Esophagus muscularis mucosa (tissue), 4 donors: ENCODE results near the gene WWOX. TPM values are rescaled to one million over a fixed set of nuclear protein-coding genes. Genes with fewer than 3 reads are reported as not detected.

ENCODE experiments used
- DNase-seq: peaks from one replicate; pipeline ENCODE4 v3.0.0-alpha.2; 2017; ENCODE audit errors: extremely low spot score
- H3K27ac ChIP-seq, 4 donors: fragments of 200-600 bp; sonication (generic); replicated peaks in 1 of 4; 1 replicate in 3 of 4; 2 replicates in 1 of 4; pipeline ENCODE4 v1.5.1; 2016 to 2019; ENCODE audit warnings: mild to moderate bottlenecking in 1 of 4
- H3K27me3 ChIP-seq, 4 donors: fragments of 200-600 bp; sonication (generic); one replicate each; pipeline versions ENCODE4 v1.5.1 to v1.6.0; 2016 to 2019
- H3K36me3 ChIP-seq, 4 donors: fragments of 200-600 bp; sonication (generic); one replicate each; pipeline ENCODE4 v1.5.1; 2016 to 2019
- H3K4me1 ChIP-seq, 4 donors: fragments of 200-600 bp; sonication (generic); one replicate each; pipeline ENCODE4 v1.5.1; 2016 to 2019
- H3K4me3 ChIP-seq, 4 donors: fragments of 200-600 bp; sonication (generic); 1 replicate in 2 of 4; 2 replicates in 2 of 4; pipeline ENCODE4 v1.5.1; 2016 to 2019; ENCODE audit warnings: mild to moderate bottlenecking in 4 of 4, moderate library complexity in 1 of 4
- H3K9me3 ChIP-seq, 4 donors: fragments of 200-600 bp; sonication (generic); 1 replicate in 3 of 4; 2 replicates in 1 of 4; pipeline ENCODE4 v1.5.1; 2016 to 2019
- CTCF ChIP-seq, 3 experiments: fragments of 200-600 bp in 2 of 3; fragments of 450-650 bp in 1 of 3; sonication (generic) in 2 of 3; IDR thresholded peaks; one replicate each; pipeline ENCODE4 v1.5.1; 2017 to 2019; ENCODE audit warnings: antibody characterized with exemption in 3 of 3, mild to moderate bottlenecking in 2 of 3, moderate library complexity in 1 of 3
- EP300 ChIP-seq: sonication (generic); formaldehyde crosslinking; IDR thresholded peaks from one replicate; pipeline ENCODE4 v1.6.1; 2017; ENCODE audit warnings: antibody characterized with exemption
- POLR2A ChIP-seq: fragments of 450-650 bp; IDR thresholded peaks from one replicate; pipeline ENCODE4 v1.6.1; 2017; ENCODE audit warnings: antibody characterized with exemption, moderate library complexity, mild to moderate bottlenecking, low read depth
- POLR2AphosphoS5 ChIP-seq, 2 donors: sonication (generic); formaldehyde crosslinking; IDR thresholded peaks; one replicate each; pipeline ENCODE4 v1.6.1; 2017; ENCODE audit warnings: antibody characterized with exemption in 2 of 2
- WGBS: methylation state at CpG from one replicate; pipeline ENCODE4 v1.1.5; 2018; 5-methylcytosine and 5-hydroxymethylcytosine counted together
- intact Hi-C: fragments of 100-400 bp; cut with DNase I; formaldehyde crosslinking; loops from one replicate; pipeline ENCODE4 v1.15.1; 2023
- total RNA-seq, 4 donors: library from RNA; depleted of rRNA; stranded (reverse); fragments of >200 nt; gene quantifications; one replicate each; pipeline versions ENCODE4 v1.1.0 to v1.2.1, GENCODE V29; 2016

WWOX gene
- total RNA-seq, 4 donors from 2014 or later = 14.4 to 27.8 (median 15.4) TPM

GRCh38 chr16:78421181-78421708 is 321.8 kb downstream of the WWOX start:
- H3K27me3 ChIP-seq = no peaks in the 10 kb centered on the region
- H3K36me3 ChIP-seq = no peaks in the 10 kb centered on the region
- DNase-seq = no peak
- H3K4me1 ChIP-seq = no peaks in the 10 kb centered on the region
- WGBS = 91% methylated on average over 3 of the region's 3 CpGs
- no peaks in the 10 kb centered on the region for H3K9me3 ChIP-seq
- no peak for TF ChIP-seq POLR2AphosphoS5 (IDR thresholded peaks at IDR 0.05)
- H3K4me3 ChIP-seq = no peak overlapping the region
- H3K27ac ChIP-seq = no peak overlapping the region
- intact Hi-C loops = no loop called here

GRCh38 chr16:78425281-78425680 is 325.8 kb downstream of the WWOX start:
- intact Hi-C loops = no loop called here
- no peak for DNase-seq
- H3K9me3 ChIP-seq = no peaks in the 10 kb centered on the region
- WGBS = 91% methylated on average over 4 of the region's 4 CpGs
- H3K27ac ChIP-seq = no peak overlapping the region
- TF ChIP-seq POLR2A = no peak
- no peak for TF ChIP-seq EP300
- no peak for TF ChIP-seq POLR2AphosphoS5 (IDR thresholded peaks at IDR 0.05)
- TF ChIP-seq CTCF (IDR thresholded peaks at IDR 0.05) = no peak
- no peaks in the 10 kb centered on the region for H3K36me3 ChIP-seq
- H3K4me1 ChIP-seq = no peaks in the 10 kb centered on the region
- no peaks in the 10 kb centered on the region for H3K27me3 ChIP-seq
- no peak overlapping the region for H3K4me3 ChIP-seq

GRCh38 chr16:78425891-78426510 is 326.5 kb downstream of the WWOX start:
- intact Hi-C loops = no loop called here
- WGBS = 76% methylated on average over 7 of the region's 7 CpGs

GRCh38 chr16:78428193-78428592 is 328.7 kb downstream of the WWOX start:
- Histone ChIP-seq H3K9me3 (no peaks in the 10 kb centered on the region), H3K27ac (no peak overlapping the region), H3K27me3 (no peaks in the 10 kb centered on the region), H3K4me3 (no peak overlapping the region), H3K4me1 (no peaks in the 10 kb centered on the region), H3K36me3 (peaks cover 0 to 6% (median 0%) of the 10 kb centered on the region in 4 donors)
- TF ChIP-seq EP300 = no peak
- TF ChIP-seq CTCF (IDR thresholded peaks at IDR 0.05) = no peak
- no peak for TF ChIP-seq POLR2A
- no peak for TF ChIP-seq POLR2AphosphoS5 (IDR thresholded peaks at IDR 0.05)
- no peak for DNase-seq
- WGBS = 45% methylated on average over 3 of the region's 3 CpGs
- intact Hi-C loops = no loop called here

More at GRCh38 chr16:78425891-78426510, 326.5 kb downstream of the WWOX start:
- Histone ChIP-seq H3K9me3 (no peaks in the 10 kb centered on the region), H3K27me3 (no peaks in the 10 kb centered on the region), H3K4me1 (no peaks in the 10 kb centered on the region), H3K27ac (no peak overlapping the region), H3K36me3 (no peaks in the 10 kb centered on the region), H3K4me3 (no peak overlapping the region)
- DNase-seq = peak; percentile 62
- TF ChIP-seq POLR2A (no peak), CTCF (IDR thresholded peaks at IDR 0.05) (no peak), EP300 (no peak), POLR2AphosphoS5 (IDR thresholded peaks at IDR 0.05) (no peak)

GRCh38 chr16:78430281-78430680 is 330.8 kb downstream of the WWOX start:
- no peaks in the 10 kb centered on the region for H3K27me3 ChIP-seq
- no peaks in the 10 kb centered on the region for H3K9me3 ChIP-seq
- no peak overlapping the region for H3K27ac ChIP-seq
- DNase-seq = peak; percentile 39
- TF ChIP-seq POLR2A (no peak), CTCF (IDR thresholded peaks at IDR 0.05) (no peak), POLR2AphosphoS5 (IDR thresholded peaks at IDR 0.05) (no peak), EP300 (no peak)
- WGBS = 83% methylated on average over 4 of the region's 4 CpGs
- H3K4me1 ChIP-seq = no peaks in the 10 kb centered on the region
- H3K4me3 ChIP-seq = no peak overlapping the region
- peaks cover 0 to 6% (median 0%) of the 10 kb centered on the region in 4 donors for H3K36me3 ChIP-seq
- intact Hi-C loops = loop anchor here (10.0 kb wide), 1 partner anchor 305 kb away; no protein-coding TSS in a partner anchor
